Subcutaneous abdominal adipose tissue (tissue), 5 donors: ENCODE measurements around the gene SRGAP2B.
"Not testable (repeated sequence)": the region's sequence is repeated elsewhere in the genome, so short reads cannot be mapped to it uniquely, and the experiment has no call there.

ENCODE experiments used
- H3K27ac ChIP-seq: one replicate; pipeline ENCODE4 v1.7.0; 2013; ENCODE audit warnings: low read depth, mild to moderate bottlenecking, inconsistent platforms, low read length, moderate library complexity
- H3K27me3 ChIP-seq, 5 donors: one replicate each; pipeline ENCODE4 v1.7.0; 2013; ENCODE audit warnings: low read length in 5 of 5, inconsistent platforms in 1 of 5; ENCODE audit not compliant: control insufficient read depth in 5 of 5, insufficient read depth in 4 of 5
- H3K36me3 ChIP-seq, 5 donors: one replicate each; pipeline ENCODE4 v1.7.0; 2013; ENCODE audit warnings: low read length in 5 of 5; ENCODE audit not compliant: control insufficient read depth in 5 of 5, insufficient read depth in 5 of 5
- H3K4me1 ChIP-seq, 5 donors: one replicate each; pipeline ENCODE4 v1.7.0; 2013; ENCODE audit warnings: low read length in 5 of 5, mild to moderate bottlenecking in 3 of 5, moderate library complexity in 1 of 5; ENCODE audit not compliant: control insufficient read depth in 5 of 5, insufficient read depth in 5 of 5
- H3K4me3 ChIP-seq, 5 donors: one replicate each; pipeline ENCODE4 v1.7.0; 2013; ENCODE audit warnings: low read length in 5 of 5, low read depth in 1 of 5
- H3K9ac ChIP-seq, 5 donors: one replicate each; pipeline ENCODE4 v1.7.0; 2013; ENCODE audit warnings: low read length in 5 of 5, mild to moderate bottlenecking in 4 of 5, moderate library complexity in 3 of 5
- H3K9me3 ChIP-seq, 5 donors: one replicate each; pipeline ENCODE4 v1.7.0; 2013; ENCODE audit warnings: low read length in 5 of 5; ENCODE audit not compliant: control insufficient read depth in 5 of 5
- donor health status: healthy.
- donor health status: healthy.
- donor health status: healthy.
- donor health status: healthy.
- donor health status: healthy.

SRGAP2B gene

GRCh38 chr1:144947495-144947894 lies 147.6 kb downstream of the SRGAP2B start:
- H3K36me3 ChIP-seq, H3K27me3 ChIP-seq, H3K9ac ChIP-seq, H3K4me3 ChIP-seq, H3K27ac ChIP-seq, H3K4me1 ChIP-seq, H3K9me3 ChIP-seq: not testable (repeated sequence)

- H3K4me1 ChIP-seq, H3K9ac ChIP-seq, H3K27ac ChIP-seq, H3K4me3 ChIP-seq, H3K9me3 ChIP-seq, H3K36me3 ChIP-seq, H3K27me3 ChIP-seq: not testable (repeated sequence)
Measured at GRCh38 chr1:144946525-144947480, 148.3 kb downstream of the SRGAP2B start.

- not testable (repeated sequence) for H3K9me3 ChIP-seq, H3K27ac ChIP-seq, H3K4me1 ChIP-seq, H3K36me3 ChIP-seq, H3K4me3 ChIP-seq, H3K27me3 ChIP-seq, H3K9ac ChIP-seq
Measured at GRCh38 chr1:144941710-144942109, 153.4 kb downstream of the SRGAP2B start.

- not testable (repeated sequence) for H3K9ac ChIP-seq, H3K4me1 ChIP-seq, H3K9me3 ChIP-seq, H3K36me3 ChIP-seq, H3K4me3 ChIP-seq, H3K27me3 ChIP-seq, H3K27ac ChIP-seq
Measured at GRCh38 chr1:144940054-144940453, 155.1 kb downstream of the SRGAP2B start.

GRCh38 chr1:144938627-144939026 lies 156.5 kb downstream of the SRGAP2B start:
- H3K27me3 ChIP-seq, H3K4me1 ChIP-seq, H3K27ac ChIP-seq, H3K4me3 ChIP-seq, H3K9ac ChIP-seq, H3K9me3 ChIP-seq, H3K36me3 ChIP-seq: not testable (repeated sequence)

- not testable (repeated sequence) for H3K27me3 ChIP-seq, H3K9ac ChIP-seq, H3K4me1 ChIP-seq, H3K36me3 ChIP-seq, H3K27ac ChIP-seq, H3K9me3 ChIP-seq, H3K4me3 ChIP-seq
Measured at GRCh38 chr1:144936186-144936732, 158.9 kb downstream of the SRGAP2B start.

- H3K4me3 ChIP-seq, H3K9me3 ChIP-seq, H3K36me3 ChIP-seq, H3K4me1 ChIP-seq, H3K9ac ChIP-seq, H3K27me3 ChIP-seq, H3K27ac ChIP-seq: not testable (repeated sequence)
Measured at GRCh38 chr1:144935310-144935709, 159.8 kb downstream of the SRGAP2B start.

GRCh38 chr1:144933014-144933413 lies 162.1 kb downstream of the SRGAP2B start:
- H3K9me3 ChIP-seq, H3K36me3 ChIP-seq, H3K4me3 ChIP-seq, H3K27ac ChIP-seq, H3K4me1 ChIP-seq, H3K27me3 ChIP-seq, H3K9ac ChIP-seq: not testable (repeated sequence)

GRCh38 chr1:144932153-144932552 lies 163.0 kb downstream of the SRGAP2B start:
- not testable (repeated sequence) for H3K4me1 ChIP-seq, H3K9ac ChIP-seq, H3K27me3 ChIP-seq, H3K36me3 ChIP-seq, H3K27ac ChIP-seq, H3K9me3 ChIP-seq, H3K4me3 ChIP-seq

GRCh38 chr1:144931553-144931952 lies 163.6 kb downstream of the SRGAP2B start:
- not testable (repeated sequence) for H3K9ac ChIP-seq, H3K27me3 ChIP-seq, H3K27ac ChIP-seq, H3K4me1 ChIP-seq, H3K9me3 ChIP-seq, H3K4me3 ChIP-seq, H3K36me3 ChIP-seq
